PFSK-1 (cell line): ENCODE measurements around the gene AFAP1L2.

Experiments
- FOXP2 ChIP-seq: optimal IDR thresholded peaks from 2 replicates; pipeline ENCODE3; 2011; ENCODE audit warnings: borderline replicate concordance, control low read depth, inconsistent platforms; ENCODE audit not compliant: insufficient read depth; ENCODE audit errors: extremely low read length, extremely low read depth
- POLR2AphosphoS5 ChIP-seq: IDR thresholded peaks from 2 replicates; pipeline ENCODE4 v1.6.1; 2012; ENCODE audit warnings: low read depth, mild to moderate bottlenecking, control low read depth, low read length, moderate library complexity
- SIN3A ChIP-seq: IDR thresholded peaks from 2 replicates; pipeline ENCODE4 v1.6.1; 2012; ENCODE audit warnings: mild to moderate bottlenecking, low read length, moderate library complexity, borderline replicate concordance; ENCODE audit not compliant: insufficient read depth
- TAF1 ChIP-seq: IDR thresholded peaks from 2 replicates; pipeline ENCODE4 v1.6.1; 2012; ENCODE audit warnings: low read length, control low read depth, borderline replicate concordance; ENCODE audit not compliant: insufficient read depth
- TF ChIP-seq, protein P1 (sequence below), 2 experiments: IDR thresholded peaks; 2 replicates each; pipeline versions ENCODE4 v1.6.1 to v1.8.0; 2011 to 2012; ENCODE audit warnings: low read depth in 2 of 2, low read length in 2 of 2, control low read depth in 1 of 2, inconsistent platforms in 1 of 2, mild to moderate bottlenecking in 1 of 2, moderate library complexity in 1 of 2; ENCODE audit not compliant: insufficient read depth in 1 of 2

The AFAP1L2 gene

DNA sequence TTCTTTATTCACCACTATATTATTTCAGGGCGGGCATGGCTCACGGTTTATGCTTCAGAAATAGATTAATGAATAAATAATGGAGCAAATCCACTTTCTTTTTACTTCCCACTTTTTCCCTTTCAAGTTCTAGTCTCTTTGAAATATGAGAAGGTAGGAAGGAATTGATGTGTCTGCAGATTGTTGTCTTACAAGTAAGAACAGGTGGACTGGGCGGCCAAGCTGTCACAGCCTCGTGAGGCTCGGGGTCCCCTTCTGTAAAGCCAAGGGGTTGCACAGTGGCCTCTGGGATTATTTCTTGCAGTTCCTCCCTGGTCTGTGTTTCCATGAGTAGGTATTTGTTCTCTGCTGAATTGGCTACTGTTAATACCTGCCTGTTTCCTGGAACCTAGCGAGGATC, 154.1 kb downstream of the AFAP1L2 start:
- no peak for TF ChIP-seq TAF1
- no peak for TF ChIP-seq FOXP2
- TF ChIP-seq, protein P1, sequence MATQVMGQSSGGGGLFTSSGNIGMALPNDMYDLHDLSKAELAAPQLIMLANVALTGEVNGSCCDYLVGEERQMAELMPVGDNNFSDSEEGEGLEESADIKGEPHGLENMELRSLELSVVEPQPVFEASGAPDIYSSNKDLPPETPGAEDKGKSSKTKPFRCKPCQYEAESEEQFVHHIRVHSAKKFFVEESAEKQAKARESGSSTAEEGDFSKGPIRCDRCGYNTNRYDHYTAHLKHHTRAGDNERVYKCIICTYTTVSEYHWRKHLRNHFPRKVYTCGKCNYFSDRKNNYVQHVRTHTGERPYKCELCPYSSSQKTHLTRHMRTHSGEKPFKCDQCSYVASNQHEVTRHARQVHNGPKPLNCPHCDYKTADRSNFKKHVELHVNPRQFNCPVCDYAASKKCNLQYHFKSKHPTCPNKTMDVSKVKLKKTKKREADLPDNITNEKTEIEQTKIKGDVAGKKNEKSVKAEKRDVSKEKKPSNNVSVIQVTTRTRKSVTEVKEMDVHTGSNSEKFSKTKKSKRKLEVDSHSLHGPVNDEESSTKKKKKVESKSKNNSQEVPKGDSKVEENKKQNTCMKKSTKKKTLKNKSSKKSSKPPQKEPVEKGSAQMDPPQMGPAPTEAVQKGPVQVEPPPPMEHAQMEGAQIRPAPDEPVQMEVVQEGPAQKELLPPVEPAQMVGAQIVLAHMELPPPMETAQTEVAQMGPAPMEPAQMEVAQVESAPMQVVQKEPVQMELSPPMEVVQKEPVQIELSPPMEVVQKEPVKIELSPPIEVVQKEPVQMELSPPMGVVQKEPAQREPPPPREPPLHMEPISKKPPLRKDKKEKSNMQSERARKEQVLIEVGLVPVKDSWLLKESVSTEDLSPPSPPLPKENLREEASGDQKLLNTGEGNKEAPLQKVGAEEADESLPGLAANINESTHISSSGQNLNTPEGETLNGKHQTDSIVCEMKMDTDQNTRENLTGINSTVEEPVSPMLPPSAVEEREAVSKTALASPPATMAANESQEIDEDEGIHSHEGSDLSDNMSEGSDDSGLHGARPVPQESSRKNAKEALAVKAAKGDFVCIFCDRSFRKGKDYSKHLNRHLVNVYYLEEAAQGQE (IDR thresholded peaks at IDR 0.05; ENCODE audit: insufficient read depth in 1 of 2, low read depth in 2 of 2, low read length in 2 of 2): no peak
- no peak for TF ChIP-seq SIN3A
- no peak for TF ChIP-seq POLR2AphosphoS5

DNA sequence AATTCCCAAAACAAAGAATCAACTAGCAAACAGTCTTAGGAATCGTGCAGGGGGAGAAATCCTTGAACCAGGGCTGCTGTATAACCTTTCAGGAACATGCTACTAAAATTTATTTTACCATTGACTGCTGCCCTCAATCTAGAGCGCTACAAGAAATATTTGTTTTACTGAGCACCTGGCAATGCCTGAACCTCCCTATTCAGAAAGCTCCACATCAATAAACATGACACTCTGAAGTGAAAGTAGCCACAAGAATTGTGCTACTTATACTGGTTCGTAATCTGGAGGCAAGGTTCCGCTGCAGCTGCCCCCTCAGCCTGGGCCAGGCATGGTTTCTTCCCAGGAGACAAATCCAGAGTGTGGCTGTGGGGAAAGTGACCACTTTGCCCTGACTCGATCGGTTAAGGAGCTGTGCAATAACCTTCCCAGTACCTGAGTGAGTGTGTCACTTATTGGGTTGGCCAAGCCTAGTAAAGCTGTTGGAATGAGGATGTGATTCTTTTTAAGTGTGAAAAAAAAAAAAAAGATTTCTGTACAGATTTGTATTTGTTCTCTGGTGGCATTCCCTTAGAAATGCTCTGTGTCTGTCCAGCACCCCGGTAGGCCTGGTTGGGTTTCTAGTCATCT, 157.5 kb downstream of the AFAP1L2 start:
- TF ChIP-seq TAF1 (no peak), FOXP2 (no peak), SIN3A (no peak), POLR2AphosphoS5 (no peak)
- TF ChIP-seq, protein P1 (IDR thresholded peaks at IDR 0.05; ENCODE audit: insufficient read depth in 1 of 2, low read depth in 2 of 2, low read length in 2 of 2): no peak

DNA sequence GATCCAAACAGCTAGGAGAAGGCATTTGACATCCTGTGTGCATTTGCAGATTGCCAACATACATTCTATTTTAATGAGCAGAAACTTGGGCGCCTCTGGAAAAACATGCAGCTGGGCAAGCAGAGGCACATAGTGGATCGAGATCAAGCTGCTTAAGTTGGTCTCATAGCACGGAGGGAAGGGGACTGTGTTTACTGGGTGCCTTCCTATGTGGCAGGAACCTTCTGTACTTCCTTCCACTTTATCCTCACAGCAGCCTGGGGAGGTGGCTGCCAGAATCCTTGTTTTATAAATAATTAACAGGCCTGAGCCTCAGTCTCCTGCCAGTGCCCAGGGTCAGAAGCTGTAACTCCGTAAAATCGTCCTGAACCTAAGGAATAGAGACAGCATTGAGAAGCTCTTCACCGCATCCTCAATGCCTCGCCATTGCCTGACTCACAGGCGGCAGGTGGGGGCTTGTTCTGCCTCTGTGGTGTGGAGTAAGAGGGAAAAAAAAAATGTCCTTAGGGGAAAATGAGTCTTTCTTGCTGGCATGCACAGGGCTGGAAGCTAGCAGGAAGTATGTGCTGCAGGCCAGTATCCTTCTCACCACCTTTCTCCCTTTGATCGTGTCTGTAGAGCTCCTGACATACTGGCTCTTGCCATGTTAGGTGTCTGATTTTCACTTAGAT, 159.0 kb downstream of the AFAP1L2 start:
- TF ChIP-seq POLR2AphosphoS5 (no peak), FOXP2 (no peak), SIN3A (no peak), TAF1 (no peak)
- TF ChIP-seq, protein P1 (IDR thresholded peaks at IDR 0.05; ENCODE audit: insufficient read depth in 1 of 2, low read depth in 2 of 2, low read length in 2 of 2): no peak
